Posterior cingulate gyrus (tissue), 11 donors: ENCODE measurements around the gene IRX3.
"Not testable (repeated sequence)": the region's sequence is repeated elsewhere in the genome, so short reads cannot be mapped to it uniquely, and the experiment has no call there.

Experiments used
- DNase-seq, 10 donors: peaks; one replicate each; pipeline versions ENCODE4 v3.0.0 to v3.0.0-alpha.2; 2020 to 2021; ENCODE audit warnings: mixed read lengths in 3 of 10
- intact Hi-C: fragments of 100-400 bp; cut with DNase I; formaldehyde crosslinking; loops from one replicate; pipeline ENCODE4 v1.15.1; 2023

IRX3 gene

GRCh38 chr16:54281535-54282201 is 4.9 kb downstream of the IRX3 start:
- intact Hi-C loops = loop anchor here (10.0 kb wide), 3 partner anchors 507 to 1093 kb away; partner anchors contain the start of gene IRX5

GRCh38 chr16:54280751-54281150 is 5.8 kb downstream of the IRX3 start:
- intact Hi-C loops = loop anchor here (10.0 kb wide), 3 partner anchors 506 to 1094 kb away; partner anchors contain the start of gene IRX5
- peak in 1 of 10 donors; percentile 43 for DNase-seq

More at GRCh38 chr16:54281535-54282201, 4.9 kb downstream of the IRX3 start:
- peak in 1 of 10 donors; percentile 74 for DNase-seq

DNA sequence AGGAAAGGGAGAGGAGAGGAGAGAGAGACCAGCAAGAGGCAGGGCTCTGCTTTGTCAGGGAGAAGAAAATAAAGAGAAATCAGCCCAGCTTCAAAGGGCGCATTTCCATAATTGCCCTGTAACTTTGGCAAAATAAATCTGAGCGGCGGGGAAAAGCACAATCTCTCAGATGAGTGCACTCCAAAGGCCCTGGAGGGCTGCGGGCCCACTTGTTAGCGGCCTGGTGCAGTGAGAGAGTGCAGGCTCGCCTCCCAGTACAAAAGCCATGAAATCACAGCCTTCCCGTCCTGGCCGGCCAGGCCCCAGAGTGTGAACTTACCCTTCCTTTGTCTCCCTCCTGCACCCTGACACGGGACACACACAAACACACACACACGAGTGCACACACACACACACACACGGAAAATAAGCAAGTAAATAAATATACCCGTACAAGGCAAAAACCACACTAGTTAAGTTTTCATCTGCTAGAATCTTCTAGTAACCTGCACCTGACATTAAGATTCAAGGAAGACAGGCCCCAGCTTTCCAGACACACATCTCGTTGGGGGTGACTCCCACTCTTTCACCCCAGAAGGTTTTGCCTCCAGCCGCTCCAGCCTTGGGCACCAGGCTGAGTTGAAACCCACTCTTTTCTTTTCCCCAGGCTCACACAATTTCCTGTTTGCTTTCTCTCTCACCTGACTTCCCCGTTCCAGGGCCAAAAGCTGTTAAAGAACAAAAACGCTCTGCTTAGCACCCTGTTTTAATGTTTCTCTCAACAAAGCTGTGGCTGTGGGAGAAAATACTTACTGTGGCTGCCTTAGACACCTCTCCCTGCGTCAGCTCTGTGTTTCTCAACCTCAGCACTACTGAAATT is 8.5 kb downstream of the IRX3 start:
- DNase-seq = peak in 4 of 10 donors; percentile 34 to 85 (median 65)
- intact Hi-C loops = no loop called here

GRCh38 chr16:54275956-54276355 is 10.6 kb downstream of the IRX3 start:
- intact Hi-C loops = no loop called here
- DNase-seq = peak in 1 of 10 donors; percentile 24

DNA sequence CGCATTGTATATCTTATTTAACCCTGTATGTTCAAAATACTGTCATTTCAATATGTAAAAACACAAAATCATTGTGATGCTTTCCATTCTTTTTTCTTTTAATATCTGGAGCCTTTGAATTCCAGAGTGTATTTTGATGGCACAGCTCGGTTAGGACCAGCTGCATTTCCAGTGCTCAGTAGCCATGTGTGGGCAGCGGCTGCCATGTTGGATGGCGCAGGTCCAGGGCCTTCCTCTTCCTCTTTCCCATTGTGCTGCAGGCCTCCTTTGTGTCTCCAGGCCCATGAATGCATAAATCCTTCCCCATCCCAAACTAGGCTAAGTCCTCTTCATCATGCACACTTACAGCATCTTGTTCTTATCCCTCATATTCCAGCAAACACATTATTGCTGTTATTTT is 13.0 kb downstream of the IRX3 start:
- intact Hi-C loops = no loop called here
- peak in 1 of 10 donors; percentile 37 for DNase-seq

GRCh38 chr16:54270711-54271110 is 15.9 kb downstream of the IRX3 start:
- intact Hi-C loops = no loop called here
- peak in 1 of 10 donors; percentile 9 for DNase-seq

GRCh38 chr16:54269461-54269860 is 17.1 kb downstream of the IRX3 start:
- DNase-seq = no peak
- intact Hi-C loops = no loop called here

- DNase-seq = peak in 1 of 10 donors; percentile 4
- intact Hi-C loops = no loop called here
Observed at GRCh38 chr16:54268766-54269165, 17.8 kb downstream of the IRX3 start.

DNA sequence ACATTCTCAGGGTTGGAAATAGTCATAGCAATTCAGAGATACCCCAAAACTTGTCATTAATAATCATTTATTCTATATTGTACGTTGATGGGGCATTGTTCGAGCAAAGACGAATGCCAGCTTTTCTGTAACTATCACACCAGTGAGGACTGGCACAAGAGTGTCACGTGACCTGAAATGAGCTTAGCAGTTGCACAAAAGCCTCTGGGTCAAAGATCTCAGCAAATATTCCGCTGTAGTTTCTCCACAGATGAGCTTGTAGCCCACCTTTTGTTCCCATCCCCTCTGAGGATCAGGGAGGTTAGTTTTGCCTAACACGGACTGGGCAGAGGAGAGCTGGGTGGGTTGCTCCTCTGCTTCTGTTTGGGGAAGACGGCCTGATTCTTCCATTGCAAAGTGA is 18.2 kb downstream of the IRX3 start:
- intact Hi-C loops = no loop called here

DNA sequence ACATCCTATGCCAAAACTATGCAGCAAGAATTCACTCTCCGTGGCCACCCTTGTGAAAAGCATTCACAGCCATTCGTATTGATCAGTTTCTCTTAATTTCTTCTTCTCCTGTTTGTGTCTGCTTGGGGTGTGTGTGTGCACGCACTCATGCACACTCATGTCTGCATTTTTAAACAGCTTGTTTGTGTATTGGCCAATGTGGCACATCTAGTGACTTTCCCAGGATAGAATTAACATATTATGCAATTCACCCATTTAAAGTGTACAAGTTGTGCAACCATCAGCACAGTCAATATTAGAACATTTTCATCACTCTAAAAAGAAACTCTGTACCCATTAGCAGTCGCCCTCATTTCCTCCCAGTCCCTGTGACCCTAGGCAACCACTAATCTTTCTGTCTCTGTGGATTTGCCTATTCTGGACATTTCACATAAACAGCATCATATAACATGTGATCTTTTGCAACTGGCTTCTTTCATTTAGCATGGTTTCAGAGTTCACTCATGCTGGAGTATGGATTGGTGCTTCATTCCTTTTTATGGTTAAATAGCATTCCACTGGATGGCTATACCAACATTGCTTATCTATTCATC is 20.1 kb downstream of the IRX3 start:
- intact Hi-C loops = no loop called here

More for the DNA sequence above, 18.2 kb downstream of the IRX3 start:
- DNase-seq = no peak

DNA sequence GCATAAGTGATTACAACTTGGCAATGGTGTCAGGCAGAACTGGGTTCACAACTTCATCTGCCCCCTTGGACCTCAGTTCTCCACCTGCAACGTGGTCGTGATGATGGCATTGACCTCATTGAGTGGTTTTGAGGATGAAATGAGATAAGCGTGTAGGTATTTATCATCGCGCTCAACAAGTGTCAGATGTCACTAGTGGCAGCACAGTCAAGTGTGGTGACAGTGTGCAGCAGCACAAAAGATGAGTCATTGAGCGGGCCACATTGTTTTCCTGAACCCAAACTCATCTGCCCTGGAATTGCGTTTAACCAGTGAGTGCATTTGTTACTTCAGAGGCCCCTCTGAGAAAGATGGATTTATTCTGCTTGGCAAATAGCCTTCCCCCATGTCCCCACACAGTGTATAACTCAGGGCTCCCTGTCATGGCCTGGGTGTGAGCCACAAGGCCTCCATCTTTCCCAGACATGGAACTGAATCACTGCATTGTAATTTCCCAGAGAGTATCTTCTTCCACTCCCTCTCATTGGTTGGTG is 20.9 kb downstream of the IRX3 start:
- DNase-seq = no peak
- intact Hi-C loops = no loop called here

More for the DNA sequence above, 20.1 kb downstream of the IRX3 start:
- no peak for DNase-seq

DNA sequence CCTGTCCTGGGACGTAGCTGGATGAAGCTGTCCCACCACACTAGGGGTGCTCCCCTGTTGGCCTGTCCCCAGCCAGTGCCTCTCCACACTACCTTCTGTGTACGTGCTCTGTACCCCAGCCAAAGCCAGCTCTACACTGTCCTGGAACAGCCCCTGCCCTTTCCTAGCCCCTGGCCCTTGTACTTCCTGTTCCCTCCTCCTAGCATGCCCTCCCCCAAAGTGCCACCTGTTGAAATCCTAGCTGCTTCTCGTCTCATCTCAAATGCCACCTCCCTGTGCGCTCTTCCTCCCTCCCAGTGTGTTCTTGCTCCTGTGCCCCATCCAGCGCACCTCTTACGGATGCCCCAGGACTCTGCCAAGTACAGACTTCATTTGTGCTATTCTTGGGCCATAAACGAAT is 33.5 kb downstream of the IRX3 start:
- no peak for DNase-seq
- intact Hi-C loops = no loop called here

DNA sequence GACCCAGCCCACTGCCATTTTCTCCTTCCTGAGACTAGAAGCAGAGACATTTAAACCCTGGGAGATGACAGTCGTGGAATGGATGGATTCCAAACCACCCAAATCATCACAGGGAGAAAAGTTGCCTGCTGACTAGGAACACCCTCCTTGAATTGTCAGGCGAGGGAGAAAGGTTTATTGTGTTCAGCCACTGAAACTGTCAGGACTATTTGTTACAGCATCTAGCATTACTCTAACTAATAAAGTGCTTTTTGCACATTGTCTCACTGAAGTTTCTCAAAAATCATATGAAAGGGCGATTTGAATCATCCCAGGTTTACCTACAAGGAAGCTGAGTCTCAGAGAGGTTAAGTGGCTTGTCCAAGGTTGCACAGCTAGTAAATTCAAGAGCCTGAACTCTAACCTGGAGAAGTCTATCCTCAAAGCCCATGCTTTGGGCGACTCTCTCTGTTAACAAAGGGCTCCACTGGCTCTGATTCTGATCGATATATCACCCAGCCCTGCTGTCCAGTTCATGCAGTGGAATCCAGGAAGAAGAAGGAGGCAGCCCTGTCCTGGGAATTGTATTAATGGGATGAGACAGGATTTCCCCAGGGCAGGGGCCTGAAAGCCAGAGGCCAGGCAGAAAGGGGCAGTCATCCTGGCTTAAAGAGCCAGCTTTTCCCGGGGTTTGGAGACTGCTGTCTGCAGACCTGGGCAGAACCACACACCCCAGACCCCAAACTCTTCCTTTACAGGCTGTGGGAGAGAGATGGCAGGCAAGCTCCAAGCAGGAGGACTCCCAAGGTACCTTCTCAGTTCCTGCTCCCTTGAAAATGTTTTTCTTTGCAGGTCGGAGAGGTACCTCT is 37.5 kb downstream of the IRX3 start:
- DNase-seq = no peak
- intact Hi-C loops = no loop called here

GRCh38 chr16:54247705-54248104 is 38.9 kb downstream of the IRX3 start:
- intact Hi-C loops, DNase-seq: not testable (repeated sequence)

DNA sequence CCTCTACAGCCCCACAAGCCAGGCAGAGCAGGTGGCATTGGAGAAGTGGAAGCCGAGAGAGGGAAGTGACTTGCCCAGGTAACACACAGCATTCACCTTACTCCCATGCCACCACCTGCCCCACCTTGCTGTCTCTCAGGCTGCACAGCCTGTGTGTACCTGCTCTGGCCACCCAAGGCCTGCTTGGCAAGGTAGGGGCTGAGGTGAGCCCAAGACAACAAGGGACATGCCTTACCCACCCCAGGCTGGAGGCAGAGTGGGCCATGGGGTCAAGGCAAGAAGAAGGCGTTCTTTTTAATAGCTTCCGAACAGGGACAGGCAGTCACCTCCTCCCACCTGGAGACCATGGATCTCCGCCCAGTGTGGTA is 40.1 kb downstream of the IRX3 start:
- intact Hi-C loops = no loop called here
- no peak for DNase-seq

DNA sequence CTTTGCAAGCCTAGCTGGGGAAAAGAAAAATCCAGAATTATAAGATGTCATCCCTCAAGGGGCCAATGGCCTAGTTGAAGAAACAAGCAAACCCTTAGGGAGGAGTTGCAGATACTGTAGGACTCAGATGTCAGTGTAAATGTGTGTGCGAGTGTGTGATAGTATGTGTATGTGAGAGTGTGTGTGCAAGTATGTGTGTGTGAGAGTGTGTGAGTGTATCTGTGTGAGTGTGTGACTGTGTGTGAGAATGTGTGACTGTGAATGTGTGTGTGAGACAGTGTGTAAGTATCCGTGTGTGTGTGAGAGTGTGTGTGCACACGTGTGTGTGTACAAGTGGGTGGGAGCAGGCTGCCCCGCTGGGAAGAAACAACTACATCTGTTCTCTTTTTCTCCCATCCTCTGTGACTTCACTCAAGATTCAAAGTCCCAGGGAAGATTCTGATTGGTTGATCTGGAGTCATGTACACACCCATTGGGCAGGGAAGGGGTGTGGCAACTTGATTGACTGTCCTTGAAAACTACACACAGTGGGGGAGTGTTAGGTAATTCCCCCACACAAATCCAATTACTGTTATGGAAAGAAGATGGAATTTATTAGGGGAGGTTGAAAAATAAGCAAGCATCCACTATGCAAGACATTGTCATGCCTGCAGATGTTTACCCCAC is 40.7 kb downstream of the IRX3 start:
- no peak for DNase-seq
- intact Hi-C loops = no loop called here

DNA sequence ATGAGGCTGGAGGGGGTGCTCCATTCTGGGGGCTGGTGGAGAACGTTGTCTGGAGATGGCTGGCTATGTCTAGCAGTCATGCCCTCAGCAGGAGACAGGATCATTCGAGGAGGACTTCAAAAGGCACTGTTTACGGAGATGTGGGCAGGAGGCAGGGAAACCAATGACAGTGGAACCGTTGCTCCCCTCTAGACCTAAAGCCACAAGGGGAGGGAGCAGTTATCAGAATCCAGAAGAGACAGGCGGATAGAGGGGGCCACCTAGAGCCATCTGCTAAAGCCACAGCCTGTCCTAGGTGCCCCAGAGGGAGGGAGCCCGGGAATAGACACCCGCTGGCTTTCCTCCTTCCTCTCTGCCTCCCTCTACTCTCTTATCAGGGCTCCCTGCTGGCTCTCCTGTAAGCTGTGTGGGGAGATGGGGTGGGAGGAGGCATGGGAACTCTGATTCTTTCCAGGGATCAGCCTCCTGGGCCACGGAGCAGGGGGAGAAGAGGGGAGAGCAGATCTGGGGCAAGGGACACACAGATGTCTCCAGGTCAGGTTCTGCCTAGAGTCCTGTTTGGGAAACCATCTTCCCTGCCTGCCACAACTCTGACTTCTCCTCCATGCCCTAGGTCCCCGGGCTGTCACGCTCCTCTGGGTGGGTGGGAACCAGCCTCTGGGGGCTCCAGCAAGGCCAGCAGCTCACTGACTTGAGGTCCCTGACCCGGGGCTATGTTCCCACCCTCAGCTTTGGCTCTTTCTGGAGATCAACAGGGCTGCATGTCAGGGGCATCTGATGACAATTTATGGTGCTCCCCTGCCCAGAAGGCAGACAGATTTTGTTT is 42.3 kb downstream of the IRX3 start:
- intact Hi-C loops = no loop called here
- no peak for DNase-seq

GRCh38 chr16:54243202-54243601 is 43.4 kb downstream of the IRX3 start:
- intact Hi-C loops = no loop called here
- DNase-seq = no peak

DNA sequence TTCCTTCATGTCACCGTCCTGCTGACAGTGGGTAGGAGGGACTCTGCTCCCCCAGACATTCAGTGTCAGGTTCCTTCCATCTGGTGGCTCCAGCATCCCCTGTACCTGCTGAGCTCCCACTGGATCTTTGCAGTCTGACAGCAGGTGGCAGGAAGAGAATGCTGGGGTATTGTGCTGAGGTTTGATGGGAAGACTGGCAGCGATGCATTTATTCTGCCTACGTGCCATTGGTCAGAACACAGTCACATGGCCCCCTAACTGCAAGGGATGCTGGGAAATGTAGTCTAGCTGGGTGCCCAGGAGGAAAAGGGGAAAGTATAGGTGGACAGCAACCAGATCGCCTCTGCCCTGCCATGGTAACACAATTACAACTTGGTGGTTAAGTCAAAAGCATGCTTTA is 44.4 kb downstream of the IRX3 start:
- DNase-seq = peak in 2 of 10 donors; percentile 22 to 29
- intact Hi-C loops = no loop called here
